Parathyroid adenoma (tissue), 2 donors: ENCODE results near the gene HOXB8.

Source experiments
- H2AFZ ChIP-seq: fragments of 300-600 bp; sonication (generic); one replicate; pipeline ENCODE4 v1.7.0; 2017; ENCODE audit warnings: antibody characterized with exemption, mild to moderate bottlenecking
- H3K27ac ChIP-seq: fragments of 300-600 bp; sonication (generic); one replicate; pipeline ENCODE4 v1.7.0; 2017
- H3K27me3 ChIP-seq: fragments of 300-600 bp; sonication (generic); one replicate; pipeline ENCODE4 v1.7.0; 2017; ENCODE audit warnings: low read length; ENCODE audit not compliant: control insufficient read depth, insufficient read depth
- H3K36me3 ChIP-seq: fragments of 300-600 bp; sonication (generic); one replicate; pipeline ENCODE4 v1.7.0; 2017; ENCODE audit warnings: low read length; ENCODE audit not compliant: control insufficient read depth, insufficient read depth
- H3K4me1 ChIP-seq: fragments of 300-600 bp; sonication (generic); one replicate; pipeline ENCODE4 v1.7.0; 2017; ENCODE audit warnings: control low read depth
- H3K4me2 ChIP-seq: fragments of 300-600 bp; sonication (generic); one replicate; pipeline ENCODE4 v1.7.0; 2017; ENCODE audit warnings: low read length
- H3K4me3 ChIP-seq: fragments of 300-600 bp; sonication (generic); one replicate; pipeline ENCODE4 v1.7.0; 2017; ENCODE audit warnings: low read depth, low read length
- H3K79me2 ChIP-seq: fragments of 300-600 bp; sonication (generic); one replicate; pipeline ENCODE4 v1.7.0; 2017; ENCODE audit warnings: control low read depth
- H3K9ac ChIP-seq: fragments of 300-600 bp; sonication (generic); one replicate; pipeline ENCODE4 v1.7.0; 2017; ENCODE audit warnings: mild to moderate bottlenecking
- H3K9me3 ChIP-seq: fragments of 300-600 bp; sonication (generic); one replicate; pipeline ENCODE4 v1.7.0; 2017; ENCODE audit warnings: low read length; ENCODE audit not compliant: control insufficient read depth
- CTCF ChIP-seq: fragments of 300-600 bp; sonication (generic); IDR thresholded peaks from one replicate; pipeline ENCODE4 v1.7.0; 2017; ENCODE audit warnings: antibody characterized with exemption, mild to moderate bottlenecking
- donor health status: primary hyperparathyroidism.

The HOXB8 gene

GRCh38 chr17:48590607-48591161 lies 24.4 kb downstream of the HOXB8 start:
- Histone ChIP-seq H3K27me3 (no peaks in the 10 kb centered on the region), H2AFZ (no peak overlapping the region), H3K9me3 (no peaks in the 10 kb centered on the region), H3K36me3 (no peaks in the 10 kb centered on the region), H3K4me1 (no peaks in the 10 kb centered on the region), H3K79me2 (no peaks in the 10 kb centered on the region), H3K4me2 (no peak overlapping the region), H3K4me3 (no peak overlapping the region), H3K9ac (no peak overlapping the region), H3K27ac (no peak overlapping the region)
- TF ChIP-seq CTCF = no peak

GRCh38 chr17:48589831-48590606 lies 25.1 kb downstream of the HOXB8 start, which contains the start of gene HOXB3:
TSS of gene HOXB3 (minus strand) at chr17:48590241. CDS start at chr17:48552474, 37,767 bp downstream.
- H3K4me3 ChIP-seq = no peak within 1 kb of the TSS
- no peaks in the 10 kb centered on the region for H3K4me1 ChIP-seq
- no peaks in the 10 kb centered on the region for H3K79me2 ChIP-seq
- no peaks in the 10 kb centered on the region for H3K9me3 ChIP-seq
- no peak for TF ChIP-seq CTCF
- no peak within 1 kb of the TSS for H3K4me2 ChIP-seq
- no peak within 1 kb of the TSS for H2AFZ ChIP-seq
- no peaks in the 10 kb centered on the region for H3K36me3 ChIP-seq
- H3K27me3 ChIP-seq = no peaks in the 10 kb centered on the region
- H3K9ac ChIP-seq = no peak within 1 kb of the TSS
- no peak within 1 kb of the TSS for H3K27ac ChIP-seq

- H3K4me1 ChIP-seq = no peaks in the 10 kb centered on the region
- no peak overlapping the region for H3K4me3 ChIP-seq
- TF ChIP-seq CTCF = no peak
- no peak overlapping the region for H3K4me2 ChIP-seq
- no peaks in the 10 kb centered on the region for H3K79me2 ChIP-seq
- H3K36me3 ChIP-seq = no peaks in the 10 kb centered on the region
- no peaks in the 10 kb centered on the region for H3K9me3 ChIP-seq
- no peaks in the 10 kb centered on the region for H3K27me3 ChIP-seq
- H3K9ac ChIP-seq = no peak overlapping the region
- no peak overlapping the region for H2AFZ ChIP-seq
- no peak overlapping the region for H3K27ac ChIP-seq
These were observed 25.8 kb downstream of the HOXB8 start for GRCh38 chr17:48589060-48589830.

- Histone ChIP-seq H2AFZ (no peak overlapping the region), H3K27me3 (no peaks in the 10 kb centered on the region), H3K79me2 (no peaks in the 10 kb centered on the region), H3K4me3 (no peak overlapping the region), H3K4me2 (no peak overlapping the region), H3K36me3 (no peaks in the 10 kb centered on the region), H3K9ac (no peak overlapping the region), H3K27ac (no peak overlapping the region), H3K9me3 (no peaks in the 10 kb centered on the region), H3K4me1 (no peaks in the 10 kb centered on the region)
- TF ChIP-seq CTCF = no peak
These were observed 26.6 kb downstream of the HOXB8 start for GRCh38 chr17:48588528-48588927.
